Activated gamma-delta T cell treated with anti-CD3 and anti-CD28 coated beads, Interleukin-2, amount 50 U/mL, for 16 hours (primary cell): Measurements from ENCODE around the gene PEX10.

ENCODE experiments used
- DNase-seq: peaks from one replicate; pipeline ENCODE4 v3.0.0-alpha.2; 2020; ENCODE audit warnings: low read depth

PEX10 gene

DNA sequence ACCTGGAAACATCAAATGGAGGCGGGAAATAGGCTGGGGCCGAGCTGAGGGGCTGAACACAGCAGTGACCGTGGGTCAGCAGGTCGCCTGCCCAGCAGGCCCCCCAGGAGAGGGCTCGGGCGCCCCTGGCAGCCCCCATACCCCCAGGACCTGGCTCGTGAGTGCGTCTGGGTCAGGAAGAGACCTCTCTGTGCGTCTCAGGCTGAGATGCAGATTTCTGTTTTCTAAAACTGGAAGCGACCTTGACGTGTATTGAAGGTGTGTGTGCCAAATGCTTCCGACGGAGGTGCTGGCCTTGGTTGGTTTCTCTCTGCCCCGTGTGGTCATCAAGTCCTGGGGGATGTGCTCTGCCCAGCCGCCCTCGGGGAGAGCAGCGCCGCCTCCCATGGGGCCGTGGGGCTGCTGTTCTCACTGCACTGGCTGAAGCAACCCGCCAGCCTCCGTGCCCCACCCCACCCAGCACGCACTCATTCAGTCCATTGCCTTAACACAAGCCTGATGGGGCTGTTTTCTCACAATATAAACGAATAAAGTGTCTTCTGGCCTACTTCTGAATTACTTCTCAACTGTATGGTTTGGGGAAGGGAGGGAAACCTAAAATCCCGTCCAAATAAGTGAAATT is 7.4 kb downstream of the PEX10 start:
- no peak for DNase-seq

DNA sequence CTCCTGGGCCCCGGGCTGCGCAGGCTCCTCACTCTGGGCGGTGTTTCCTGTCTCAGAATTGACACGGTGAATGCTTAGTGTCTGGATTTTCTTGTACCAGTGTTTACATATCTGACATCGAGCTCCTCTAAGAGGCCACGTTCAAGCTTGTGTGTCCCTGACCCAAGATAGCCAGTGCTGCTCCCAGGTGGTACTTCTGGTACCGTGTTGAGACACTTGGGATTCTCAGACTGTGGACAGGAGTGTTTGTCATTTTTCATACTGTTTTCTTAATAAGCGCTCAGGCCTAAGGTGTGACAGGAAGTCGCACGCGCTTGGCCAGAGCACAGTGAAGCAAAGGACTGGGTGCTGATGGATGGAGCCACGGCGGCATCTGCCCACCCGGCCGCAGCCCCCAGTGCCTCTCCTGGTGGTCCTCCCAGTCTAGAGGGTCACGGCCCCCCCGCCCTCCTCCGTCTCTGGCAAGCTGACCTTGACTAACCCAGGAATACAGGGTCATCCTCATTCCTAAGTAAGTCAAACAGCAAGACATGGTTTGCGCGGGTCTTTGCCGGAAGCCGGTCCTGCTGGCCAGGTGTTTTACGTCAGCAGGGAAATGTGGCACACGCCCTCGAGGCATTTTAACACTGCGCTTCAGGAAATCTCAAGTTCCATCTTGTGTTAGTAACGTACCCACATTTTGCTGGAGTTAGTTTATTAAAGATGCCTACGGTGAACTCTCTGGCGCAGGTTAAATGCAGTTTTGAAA is 8.0 kb downstream of the PEX10 start:
- DNase-seq, result no peak

DNA sequence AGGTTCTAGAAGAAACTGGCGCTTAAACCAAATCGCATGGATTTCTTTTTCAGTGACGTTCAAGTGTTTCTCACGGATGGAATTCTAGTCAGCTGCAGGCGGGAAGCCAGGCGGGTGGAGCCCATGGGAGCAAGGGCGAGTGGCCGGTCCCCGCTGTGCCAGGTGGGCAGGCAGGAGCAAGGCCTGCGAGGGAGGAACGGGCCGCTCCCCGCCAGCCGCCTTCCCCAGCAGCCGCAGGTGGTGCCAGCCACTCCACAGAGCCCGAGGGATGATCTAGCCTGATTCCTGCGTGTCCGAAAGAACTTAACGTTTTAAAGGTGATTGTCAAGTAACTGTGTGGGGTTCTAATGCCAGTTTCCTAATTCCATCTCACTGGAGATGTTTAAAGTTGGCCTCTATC is 9.1 kb downstream of the PEX10 start:
- DNase-seq, result no peak

DNA sequence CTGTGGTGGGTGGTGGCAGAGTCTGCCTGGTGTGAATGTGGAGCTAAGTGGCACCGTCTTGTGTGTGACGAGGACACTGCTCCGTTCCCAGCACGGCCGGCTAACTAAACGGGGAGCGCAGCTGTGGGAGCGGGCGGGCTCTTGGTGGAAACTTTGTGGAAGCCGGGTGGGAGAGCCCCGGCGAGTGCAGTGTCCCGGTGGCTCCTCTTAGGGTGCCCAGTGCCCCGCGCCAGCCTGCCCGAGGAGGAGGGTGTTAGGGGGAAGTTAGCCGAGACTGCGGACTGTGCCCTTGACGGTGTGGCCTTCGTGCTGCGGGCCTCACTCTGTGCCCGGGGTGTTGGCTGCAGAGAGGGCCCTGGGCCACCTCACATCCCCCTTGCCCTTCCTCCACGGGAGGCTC is 9.9 kb downstream of the PEX10 start:
- no peak for DNase-seq

DNA sequence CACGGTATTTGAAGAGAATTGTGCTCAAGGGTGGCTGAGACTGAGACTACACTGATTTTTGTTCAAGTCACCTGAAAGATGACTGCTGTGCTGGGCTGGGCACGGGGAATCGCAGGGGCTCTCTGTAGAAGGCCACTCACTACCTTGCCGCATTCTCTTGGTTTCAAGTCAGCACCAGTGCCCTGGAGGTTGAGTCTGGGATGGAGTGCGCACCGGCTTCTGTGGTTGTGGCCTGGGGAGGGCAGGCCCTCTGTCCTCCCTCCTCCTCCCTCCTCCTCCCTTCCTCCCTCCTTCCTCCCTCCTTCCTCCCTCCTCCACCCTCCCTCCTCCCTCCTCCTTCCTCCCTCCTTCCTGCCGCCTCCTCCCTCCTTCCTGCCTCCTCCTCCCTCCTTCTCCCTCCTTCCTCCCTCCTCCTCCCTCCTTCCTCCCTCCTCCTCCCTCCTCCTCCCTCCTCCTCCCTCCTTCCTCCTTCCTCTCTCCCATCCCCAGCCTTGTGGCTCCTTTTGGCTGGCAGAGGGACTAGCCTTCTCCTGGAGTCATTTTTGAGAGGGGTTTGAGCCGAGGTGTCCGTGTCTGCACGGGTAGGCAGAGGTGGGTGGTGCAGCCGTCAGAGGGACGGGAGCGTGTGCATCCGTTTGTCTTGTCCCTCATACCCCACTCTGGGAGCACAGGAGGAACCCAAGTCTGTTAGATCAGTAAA is 11.3 kb downstream of the PEX10 start:
- no peak for DNase-seq

DNA sequence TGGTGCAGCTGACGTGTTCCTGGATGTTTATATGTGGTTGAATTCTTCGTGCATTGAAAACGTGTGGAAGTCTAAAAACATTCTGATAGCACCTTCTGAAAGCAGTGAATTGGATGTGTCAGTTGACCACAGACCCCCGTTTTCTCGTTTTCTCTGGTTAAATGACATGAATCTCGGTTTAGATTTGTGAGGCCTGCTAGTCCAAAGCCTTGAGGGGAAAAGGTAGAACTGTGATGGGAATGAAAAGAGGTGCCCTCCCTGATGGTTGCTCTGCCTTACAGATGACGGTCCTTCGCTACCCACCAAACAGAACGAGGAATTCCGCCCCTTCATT is 11.8 kb downstream of the PEX10 start:
- DNase-seq, result no peak

DNA sequence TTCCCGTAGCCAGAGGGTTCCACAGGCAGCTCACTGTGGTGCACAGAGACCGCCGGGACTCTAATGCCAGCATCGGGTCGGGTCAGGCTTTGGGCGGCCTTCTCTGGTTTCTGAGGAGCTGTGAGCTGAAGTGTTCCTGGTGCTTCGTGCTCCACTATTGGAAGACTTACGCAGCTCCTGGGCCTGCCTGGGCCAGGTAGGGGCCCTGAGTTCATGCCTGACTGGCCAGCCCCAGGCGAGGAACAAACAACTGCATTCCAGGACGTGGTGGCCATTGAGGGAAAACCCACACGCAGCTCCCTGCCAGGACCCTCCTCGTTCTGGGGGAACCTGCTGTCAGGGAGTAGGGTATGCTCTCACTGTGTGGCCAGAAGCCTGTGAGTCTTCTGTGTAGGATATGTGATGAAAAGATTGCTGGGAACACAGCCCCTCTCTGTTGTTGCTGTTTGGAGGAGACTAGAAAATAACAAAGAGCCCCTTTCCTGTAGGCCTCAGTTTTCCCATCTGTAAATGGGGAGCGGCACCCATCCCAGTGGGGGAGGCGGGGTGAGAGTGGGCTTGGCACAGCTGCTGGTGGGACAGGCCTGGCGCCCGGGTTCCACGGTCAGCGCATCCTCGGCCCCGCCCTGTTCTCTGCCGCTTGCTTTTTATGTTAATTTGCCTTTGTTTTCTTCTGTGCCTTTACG is 12.3 kb downstream of the PEX10 start:
- no peak for DNase-seq

DNA sequence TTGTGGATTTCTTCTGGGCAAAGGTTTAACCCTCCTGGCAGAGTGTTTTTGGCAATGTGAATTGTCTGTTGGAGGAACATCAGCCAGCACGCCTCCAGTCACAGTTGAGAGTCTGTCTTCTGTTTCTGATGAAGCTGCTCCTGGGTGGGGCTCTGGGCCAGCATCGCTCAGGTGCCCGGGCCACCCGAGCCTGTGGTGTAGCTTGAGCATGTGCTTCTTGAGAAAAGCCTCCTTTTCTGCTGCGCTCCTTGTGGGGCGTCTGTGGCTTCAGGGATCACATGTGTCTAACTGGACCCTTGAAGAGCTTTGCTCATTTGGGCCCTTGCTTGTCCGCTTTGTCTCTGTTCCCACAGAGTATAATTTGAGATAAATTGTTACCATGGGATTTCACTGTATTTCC is 13.5 kb downstream of the PEX10 start:
- DNase-seq, result no peak

DNA sequence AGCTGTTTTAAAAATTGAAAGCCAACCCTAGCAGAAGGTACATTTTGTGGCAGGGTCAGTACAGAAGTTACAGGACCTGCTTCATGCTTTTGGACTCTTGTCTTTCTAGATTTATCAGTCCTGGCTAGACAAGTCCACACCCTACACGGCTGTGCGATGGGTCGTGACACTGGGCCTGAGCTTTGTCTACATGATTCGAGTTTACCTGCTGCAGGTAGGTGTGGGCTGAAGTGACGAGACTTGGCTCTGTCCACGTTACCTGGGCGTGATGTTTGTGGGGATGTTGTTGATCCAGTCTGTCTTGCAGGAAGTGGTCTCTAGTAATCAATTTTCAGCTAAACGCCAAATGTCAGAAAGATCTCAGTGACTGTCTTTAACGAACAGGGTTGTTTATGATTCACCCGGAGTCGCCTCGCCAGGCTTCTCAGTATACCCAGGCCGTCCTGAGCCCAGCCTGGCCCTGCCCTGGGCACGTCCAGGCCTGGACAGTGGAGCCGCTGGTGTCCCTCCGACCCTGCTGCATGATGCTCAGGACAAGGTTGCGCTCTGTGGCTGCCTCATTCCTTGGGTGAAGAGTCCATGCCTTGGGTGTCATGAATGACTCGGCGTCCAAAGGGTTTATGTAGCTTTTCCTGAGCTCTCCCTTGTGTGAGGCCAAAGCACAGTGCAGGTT is 15.2 kb downstream of the PEX10 start:
- DNase-seq, result no peak

DNA sequence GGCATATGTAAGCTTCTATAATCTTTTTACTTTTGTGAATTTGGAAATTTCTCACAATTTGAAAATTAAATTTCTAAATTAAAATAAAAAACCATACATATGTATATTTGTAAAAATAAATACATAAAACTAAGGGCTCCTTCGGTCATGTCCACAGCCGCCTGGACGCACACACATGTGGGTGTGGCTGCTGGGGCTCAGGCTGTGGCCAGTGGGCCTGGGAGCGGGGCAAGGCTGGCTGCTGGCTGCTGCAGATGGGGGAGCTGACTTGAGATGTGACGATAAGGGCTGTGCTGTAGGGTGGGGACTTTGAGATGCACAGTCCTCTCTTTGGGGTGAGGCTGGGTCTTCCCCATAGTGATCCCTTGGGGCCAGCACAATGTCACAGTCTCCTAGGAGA is 15.9 kb downstream of the PEX10 start:
- DNase-seq, result no peak

DNA sequence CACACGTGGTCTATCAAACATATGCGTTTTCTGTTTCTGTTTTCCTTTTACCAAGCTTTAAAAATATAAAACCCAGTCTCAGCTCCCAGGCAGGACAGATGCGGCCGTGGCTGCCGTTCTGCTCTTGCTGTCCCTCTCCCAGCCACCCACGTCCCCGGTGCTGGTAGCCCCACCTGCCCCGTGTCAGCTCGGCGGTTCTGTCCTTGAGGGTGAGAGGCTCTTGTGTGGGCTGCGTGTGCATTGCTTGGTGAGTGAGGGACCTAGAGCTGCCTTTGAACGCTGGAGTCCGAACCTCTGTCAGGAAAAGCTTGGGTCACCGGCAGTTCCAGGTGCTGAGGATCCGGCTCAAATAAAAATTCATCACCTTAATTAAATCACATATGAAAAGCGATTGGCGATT is 16.3 kb downstream of the PEX10 start:
- no peak for DNase-seq

DNA sequence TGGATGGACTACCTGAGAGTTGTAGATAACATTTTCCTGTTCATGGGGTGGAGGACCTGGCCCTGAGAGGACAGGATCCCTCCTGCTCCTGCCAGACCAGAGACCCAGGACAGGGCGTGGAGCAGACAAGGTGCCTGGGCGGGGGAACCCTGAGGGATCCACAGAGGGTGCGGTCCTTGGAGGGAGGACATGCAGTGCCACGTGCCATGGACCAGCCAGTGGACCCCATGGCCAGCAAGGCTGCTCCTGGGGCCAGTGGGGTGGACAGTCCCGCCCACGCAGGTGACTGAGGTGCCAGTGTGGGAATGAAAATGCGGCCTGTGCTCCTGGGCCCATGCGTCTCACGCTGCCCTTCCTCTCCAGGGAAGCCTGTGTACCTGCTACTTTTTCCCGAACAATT is 17.1 kb downstream of the PEX10 start:
- no peak for DNase-seq

DNA sequence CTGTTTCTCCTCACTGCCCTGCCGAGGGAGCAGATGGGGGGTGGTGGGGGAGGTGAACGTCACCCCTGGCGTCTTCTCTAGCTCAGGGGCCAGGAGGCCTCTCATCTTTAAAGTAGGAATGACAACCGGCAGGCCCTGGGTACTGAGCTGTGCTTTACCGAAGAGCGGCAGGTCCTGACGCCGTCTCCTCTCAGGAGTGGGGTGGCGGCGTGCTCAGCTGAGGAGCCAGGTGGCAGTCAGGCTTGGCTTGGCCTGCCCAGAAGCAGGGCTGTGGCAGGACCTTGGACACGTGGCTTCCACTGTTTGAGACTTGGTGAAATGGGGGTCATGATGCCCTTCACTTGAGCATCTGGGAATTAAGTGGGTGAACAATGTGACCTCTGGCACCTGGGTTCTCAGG is 17.6 kb downstream of the PEX10 start:
- DNase-seq, result no peak

DNA sequence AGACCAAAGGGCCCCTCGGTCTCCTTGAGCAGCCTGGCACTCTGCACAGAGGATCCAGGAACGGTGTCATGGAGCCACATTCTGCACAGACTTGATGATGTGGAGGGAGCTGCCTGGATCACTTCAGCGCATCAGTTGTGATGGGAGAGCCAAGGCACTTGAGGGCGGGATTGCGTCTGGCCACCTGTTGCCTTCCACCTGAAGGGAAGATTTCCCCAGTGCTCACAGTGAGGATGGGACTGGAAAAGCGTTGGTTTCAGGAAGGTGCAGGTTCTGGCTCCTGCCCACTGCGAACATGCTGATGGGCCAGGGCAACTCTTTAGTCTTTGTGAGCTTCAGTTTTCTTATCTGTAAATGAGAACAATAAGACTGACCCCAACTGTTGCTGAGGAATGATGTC is 18.1 kb downstream of the PEX10 start:
- DNase-seq, result no peak

DNA sequence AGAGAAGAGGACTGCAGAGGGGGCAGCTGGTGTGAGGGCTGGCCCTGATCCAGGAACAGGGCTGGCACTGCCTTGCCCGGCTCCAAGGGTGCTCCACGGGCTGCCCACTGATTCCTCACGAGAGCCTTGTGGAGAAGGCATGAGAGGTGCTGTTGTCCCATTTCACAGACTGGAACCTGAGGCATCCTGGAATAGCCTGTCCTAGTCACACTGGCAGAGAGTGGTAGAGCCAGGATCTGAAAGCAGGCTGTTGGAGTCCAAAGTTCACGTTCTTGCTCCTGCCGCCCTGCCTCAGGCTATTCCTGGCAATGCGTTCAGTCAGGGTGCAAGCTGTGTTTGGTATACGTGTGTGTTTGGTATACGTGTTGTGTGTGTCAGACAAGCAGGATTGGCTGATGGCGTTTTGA is 18.9 kb downstream of the PEX10 start:
- no peak for DNase-seq

DNA sequence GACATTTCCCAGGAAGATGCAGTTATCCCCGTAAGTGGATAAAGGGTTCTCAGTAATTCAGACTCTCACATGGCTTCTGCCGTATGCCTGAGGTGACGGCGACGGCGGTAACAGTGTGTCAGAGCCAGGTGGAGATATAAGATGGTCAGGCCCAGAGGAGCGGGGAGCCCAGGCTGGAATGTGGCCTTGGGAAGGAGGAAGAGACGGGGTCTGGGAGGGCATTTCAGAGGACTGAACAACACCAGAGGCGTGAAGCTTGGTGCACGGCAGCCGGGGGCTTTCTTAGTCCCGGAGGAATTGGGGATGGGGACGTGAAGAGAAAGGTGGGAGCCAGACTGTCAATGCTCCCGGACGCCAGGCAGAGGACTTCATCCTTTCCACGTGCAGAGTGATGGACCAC is 19.7 kb downstream of the PEX10 start:
- no peak for DNase-seq

DNA sequence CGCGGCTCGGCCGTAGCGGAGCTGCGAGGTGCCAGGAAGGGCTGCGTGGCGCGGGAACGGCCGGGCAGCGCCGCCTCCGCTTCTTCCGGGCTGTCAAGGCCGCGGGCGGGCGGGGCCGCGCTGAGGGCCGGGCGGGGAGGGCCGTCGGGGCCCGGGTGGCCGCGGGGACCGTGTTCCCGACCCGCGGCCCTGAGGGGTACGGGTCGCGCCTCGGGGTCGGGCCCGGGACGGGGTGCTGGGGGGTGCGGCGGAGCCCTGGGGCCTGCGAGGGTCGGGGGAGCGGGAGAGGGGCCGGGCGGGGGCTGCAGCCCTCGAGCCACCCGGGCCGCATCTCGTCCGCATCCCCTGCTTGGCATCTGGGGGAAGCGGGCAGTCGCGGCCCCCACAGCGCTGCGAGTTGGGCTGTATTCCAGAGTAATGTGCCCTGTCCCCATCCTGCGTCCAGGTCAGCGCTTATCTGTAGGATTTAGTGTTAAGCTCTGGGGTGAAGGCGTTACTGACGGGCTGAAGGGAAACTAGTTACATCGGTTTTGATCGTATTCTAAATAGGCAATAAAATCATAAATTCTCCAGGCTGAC is 20.3 kb downstream of the PEX10 start:
- no peak for DNase-seq

DNA sequence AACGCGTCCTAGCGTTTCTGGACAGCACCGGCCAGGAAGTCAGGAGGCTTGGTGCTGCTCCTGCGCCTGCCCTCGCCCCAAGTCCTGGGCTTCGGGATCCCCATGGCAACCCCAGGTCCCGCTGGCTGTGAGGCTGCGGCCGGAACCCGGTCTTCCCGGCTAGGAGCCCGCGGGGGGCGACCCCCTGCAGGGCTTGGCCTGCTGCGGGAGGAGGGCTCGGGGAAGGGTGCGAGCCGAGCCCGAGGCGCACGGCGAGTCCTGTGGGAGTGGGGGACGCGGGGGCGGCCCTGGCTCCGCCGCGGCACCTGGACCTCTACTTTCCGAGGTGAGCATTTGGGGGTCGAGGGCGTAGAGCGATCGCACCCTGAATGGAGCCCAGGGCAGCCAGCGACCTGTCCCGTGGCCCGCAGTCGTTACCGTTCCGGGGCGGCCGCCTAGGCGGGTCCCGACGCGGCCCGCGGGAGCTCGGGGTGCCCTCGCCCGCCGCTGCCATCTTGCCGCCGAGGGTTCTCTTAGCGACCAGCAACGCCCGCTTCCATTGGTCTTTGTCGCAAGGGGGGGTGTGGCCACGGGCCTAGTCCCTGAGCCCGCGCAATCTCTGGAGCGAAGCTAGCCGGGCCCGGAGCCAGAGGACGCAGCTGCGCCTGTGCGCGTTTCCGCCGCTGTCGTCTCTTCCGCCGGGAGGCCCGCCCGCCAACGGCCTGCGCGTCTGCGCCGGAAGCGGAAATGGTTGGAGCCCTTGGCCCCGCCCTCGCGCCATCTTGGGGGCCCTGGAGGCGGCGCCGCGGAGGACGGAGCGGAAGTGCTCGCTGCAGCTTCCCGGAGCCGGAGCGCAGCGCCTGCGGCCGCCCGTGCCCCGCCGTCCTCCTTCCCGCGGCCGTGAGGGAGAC is 21.1 kb downstream of the PEX10 start, which contains the start of the genes MORN1 and RER1:
Gene MORN1 (minus strand): TSS at position 514 of the 890 bp plus-strand sequence. CDS start 21 bp downstream, at position 493.
Gene RER1 (plus strand): TSS at position 801 of the 890 bp plus-strand sequence. CDS start 3,950 bp downstream, outside the sequence.
- DNase-seq, result peak; percentile 99

DNA sequence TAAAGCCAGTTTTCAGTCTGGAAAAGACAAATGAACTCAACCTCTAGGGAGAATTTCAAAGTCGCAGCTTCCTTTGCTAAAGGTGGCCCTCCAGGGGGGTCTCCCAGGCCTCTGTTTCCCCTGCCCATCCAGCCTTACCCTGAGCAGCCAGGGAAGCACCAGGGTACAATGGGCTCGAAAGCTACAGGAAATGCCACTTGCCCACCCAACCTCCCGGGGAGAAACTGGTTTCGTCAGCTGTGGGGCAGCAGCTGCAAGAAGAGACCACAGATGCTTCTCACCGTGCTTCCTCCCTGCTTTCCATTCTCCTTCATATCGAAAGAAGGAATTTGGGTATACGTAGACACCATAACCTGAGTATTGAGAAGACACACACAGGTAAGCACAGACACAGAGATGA is 22.7 kb downstream of the PEX10 start:
- DNase-seq, result no peak

DNA sequence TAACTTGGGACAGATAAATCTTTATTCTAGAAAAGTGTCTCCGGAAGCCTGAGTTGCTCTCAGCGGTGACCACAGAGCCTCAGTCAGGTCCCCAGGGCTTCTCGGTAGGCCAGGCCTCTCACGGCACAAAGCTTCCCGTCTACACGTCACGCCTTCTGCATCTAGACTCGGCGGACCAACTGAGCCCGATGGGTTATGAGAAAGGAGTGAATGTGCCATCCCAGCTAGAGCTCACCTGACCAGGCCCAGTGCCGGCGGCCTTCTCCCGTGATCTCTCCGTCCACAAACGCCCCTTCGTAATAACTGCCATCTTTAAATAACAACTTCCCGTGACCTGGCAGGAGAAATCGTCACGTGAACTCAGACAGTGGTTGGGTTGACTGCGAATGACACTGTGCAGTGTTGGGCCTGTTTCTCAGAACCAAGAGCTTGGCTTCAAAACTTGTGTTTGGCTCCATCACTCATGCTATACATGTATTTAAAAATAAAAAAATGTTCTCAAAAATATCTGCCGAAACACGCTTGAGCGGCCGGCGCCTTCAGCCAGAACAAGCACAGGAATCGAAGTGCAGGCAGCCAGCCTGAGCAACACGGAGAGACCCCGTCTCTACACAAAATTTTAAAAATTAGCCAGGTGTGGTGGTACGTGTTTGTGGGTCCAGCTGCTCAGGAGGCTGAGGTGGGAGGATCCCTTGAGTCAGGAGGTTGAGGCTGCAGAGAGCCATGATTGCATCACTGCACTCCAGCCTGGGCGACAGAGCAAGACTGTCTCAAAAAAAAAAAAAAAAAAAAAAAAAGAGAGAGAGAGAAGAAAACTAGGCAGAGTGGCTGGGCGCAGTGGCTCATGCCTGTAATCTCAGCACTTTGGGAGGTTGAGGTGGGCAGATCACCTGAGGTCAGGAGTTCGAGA is 24.1 kb downstream of the PEX10 start:
- no peak for DNase-seq
